ENCODE measurements around the gene FRMD4A.
A peak's percentile ranks its signal among the peaks of the same experiment; 100 is the strongest.
"Not testable (repeated sequence)": the region's sequence is repeated elsewhere in the genome, so short reads cannot be mapped to it uniquely, and the experiment has no call there.

The FRMD4A gene

GRCh38 chr10:13877154-13877909, 453.4 kb downstream of the FRMD4A start:
- DNase-seq (ENCODE audit: low spot score), result no peak

GRCh38 chr10:13873196-13873595, 457.5 kb downstream of the FRMD4A start:
- no peak for DNase-seq (ENCODE audit: low spot score)

GRCh38 chr10:13872411-13872810, 458.3 kb downstream of the FRMD4A start:
- no peak for DNase-seq (ENCODE audit: low spot score)

GRCh38 chr10:13871776-13872175, 458.9 kb downstream of the FRMD4A start:
- no peak for DNase-seq (ENCODE audit: low spot score)

GRCh38 chr10:13871011-13871410, 459.7 kb downstream of the FRMD4A start:
- no peak for DNase-seq (ENCODE audit: low spot score)

GRCh38 chr10:13869295-13869664, 461.4 kb downstream of the FRMD4A start:
- no peak for DNase-seq (ENCODE audit: low spot score)

GRCh38 chr10:13868528-13869294, 462.0 kb downstream of the FRMD4A start:
- no peak for DNase-seq (ENCODE audit: low spot score)

- DNase-seq (ENCODE audit: low spot score), result no peak
These were observed 462.9 kb downstream of the FRMD4A start for GRCh38 chr10:13867822-13868221.

GRCh38 chr10:13865758-13866491, 464.8 kb downstream of the FRMD4A start:
- peak; percentile 98 for DNase-seq (ENCODE audit: low spot score)

- DNase-seq (ENCODE audit: low spot score), result not testable (repeated sequence)
These were observed 465.5 kb downstream of the FRMD4A start for GRCh38 chr10:13865220-13865619.

- DNase-seq (ENCODE audit: low spot score), result peak; percentile 70
These were observed 468.0 kb downstream of the FRMD4A start for GRCh38 chr10:13862546-13863233.

- peak; percentile 53 for DNase-seq (ENCODE audit: low spot score)
These were observed 469.8 kb downstream of the FRMD4A start for GRCh38 chr10:13860886-13861285.

- DNase-seq (ENCODE audit: low spot score), result peak; percentile 53
These were observed 470.6 kb downstream of the FRMD4A start for GRCh38 chr10:13859979-13860654.

GRCh38 chr10:13858709-13859108, 472.0 kb downstream of the FRMD4A start:
- no peak for DNase-seq (ENCODE audit: low spot score)

GRCh38 chr10:13857451-13857850, 473.3 kb downstream of the FRMD4A start:
- DNase-seq (ENCODE audit: low spot score), result no peak

- no peak for DNase-seq (ENCODE audit: low spot score)
These were observed 476.9 kb downstream of the FRMD4A start for GRCh38 chr10:13853854-13854253.

- DNase-seq (ENCODE audit: low spot score), result no peak
These were observed 477.9 kb downstream of the FRMD4A start for GRCh38 chr10:13852872-13853271.

- no peak for DNase-seq (ENCODE audit: low spot score)
These were observed 478.8 kb downstream of the FRMD4A start for GRCh38 chr10:13851906-13852305.

- DNase-seq (ENCODE audit: low spot score), result no peak
These were observed 481.9 kb downstream of the FRMD4A start for GRCh38 chr10:13848520-13849445.

GRCh38 chr10:13847201-13847631, 483.5 kb downstream of the FRMD4A start:
- DNase-seq (ENCODE audit: low spot score), result no peak
